ENCODE data around the gene CTLA4.

GRCh38 chr2:203830304-203831055 lies 37.1 kb upstream of the CTLA4 start:
- TF ChIP-seq SMC3 (conservative IDR thresholded peaks at IDR 0.05; ENCODE audit: insufficient read depth, low read depth, low read length), result no peak
- TF ChIP-seq TGIF2 (CRISPR knock-in tag; IDR thresholded peaks at IDR 0.05), result no peak
- no peak for TF ChIP-seq RFX1 (IDR thresholded peaks at IDR 0.05)
- TF ChIP-seq E2F5 (CRISPR knock-in tag; IDR thresholded peaks at IDR 0.05), result no peak
- TF ChIP-seq CTCF (IDR thresholded peaks at IDR 0.05 in 2 of 3, conservative IDR thresholded peaks at IDR 0.05 in 1 of 3; ENCODE audit: insufficient read depth in 2 of 3, low read depth in 1 of 3, low read length in 3 of 3), result no peak
- TF ChIP-seq PURB (CRISPR knock-in tag; IDR thresholded peaks at IDR 0.05; ENCODE audit: low read depth), result no peak
- no peak for TF ChIP-seq MYC (IDR thresholded peaks at IDR 0.05; ENCODE audit: low read depth, low read length)
- TF ChIP-seq MYC (CRISPR knock-in tag; IDR thresholded peaks at IDR 0.05; ENCODE audit: borderline replicate concordance, low read depth), result no peak
- no peak for TF ChIP-seq SP2 (IDR thresholded peaks at IDR 0.05; ENCODE audit: extremely low read depth, low read depth, low read length, poor library complexity, severe bottlenecking)
- no peak for TF ChIP-seq SMAD4 (CRISPR knock-in tag; conservative IDR thresholded peaks at IDR 0.05)
- TF ChIP-seq ZZZ3 (IDR thresholded peaks at IDR 0.05), result no peak
- TF ChIP-seq EP300 (IDR thresholded peaks at IDR 0.05; ENCODE audit: low read length), result no peak
- no peak for TF ChIP-seq CREB3 (tag; conservative IDR thresholded peaks at IDR 0.05; ENCODE audit: low read depth)
- TF ChIP-seq EZH2 (IDR thresholded peaks at IDR 0.05; ENCODE audit: borderline replicate concordance, low read depth, low read length), result no peak
